HG03103 (cell line): ENCODE measurements around the gene ADCY2.
"Not testable (repeated sequence)": the region's sequence is repeated elsewhere in the genome, so short reads cannot be mapped to it uniquely, and the experiment has no call there.

ENCODE experiments used
- ATAC-seq: cut with Tn5 transposase; IDR thresholded peaks from one replicate; pipeline ENCODE4 v1.9.1; 2021; ENCODE audit warnings: low read depth; ENCODE audit not compliant: unreplicated experiment

ADCY2 gene

GRCh38 chr5:7394889-7395431 lies 978 bp upstream of the ADCY2 start:
- no peak for ATAC-seq

- no peak for ATAC-seq
Measured at GRCh38 chr5:7395432-7395946, 449 bp upstream of the ADCY2 start.

GRCh38 chr5:7396713-7397454 lies 946 bp downstream of the ADCY2 start:
- no peak for ATAC-seq

- ATAC-seq = no peak
Measured at GRCh38 chr5:7397937-7398336, 2.0 kb downstream of the ADCY2 start.

GRCh38 chr5:7398596-7399280 lies 2.8 kb downstream of the ADCY2 start:
- ATAC-seq = no peak

GRCh38 chr5:7405277-7405676 lies 9.3 kb downstream of the ADCY2 start:
- no peak for ATAC-seq

GRCh38 chr5:7410936-7411511 lies 15.1 kb downstream of the ADCY2 start:
- no peak for ATAC-seq

- ATAC-seq = no peak
Measured at GRCh38 chr5:7412409-7412808, 16.5 kb downstream of the ADCY2 start.

- ATAC-seq = no peak
Measured at GRCh38 chr5:7415123-7415522, 19.2 kb downstream of the ADCY2 start.

- ATAC-seq = no peak
Measured at GRCh38 chr5:7415587-7416535, 19.9 kb downstream of the ADCY2 start.

- no peak for ATAC-seq
Measured at GRCh38 chr5:7418276-7418675, 22.3 kb downstream of the ADCY2 start.

GRCh38 chr5:7419367-7419766 lies 23.4 kb downstream of the ADCY2 start:
- no peak for ATAC-seq

GRCh38 chr5:7419846-7420245 lies 23.9 kb downstream of the ADCY2 start:
- no peak for ATAC-seq

- ATAC-seq = no peak
Measured at GRCh38 chr5:7420510-7421280, 24.8 kb downstream of the ADCY2 start.

GRCh38 chr5:7422316-7423106 lies 26.6 kb downstream of the ADCY2 start:
- ATAC-seq = no peak

GRCh38 chr5:7423231-7423630 lies 27.3 kb downstream of the ADCY2 start:
- ATAC-seq = not testable (repeated sequence)

GRCh38 chr5:7425830-7426229 lies 29.9 kb downstream of the ADCY2 start:
- ATAC-seq = no peak

- no peak for ATAC-seq
Measured at GRCh38 chr5:7426284-7426683, 30.3 kb downstream of the ADCY2 start.

GRCh38 chr5:7434914-7435313 lies 39.0 kb downstream of the ADCY2 start:
- ATAC-seq = no peak
